Lung (tissue), 12 donors: ENCODE data around the gene INTS7. TPM values are rescaled to one million over a fixed set of nuclear protein-coding genes. Genes with fewer than 3 reads are reported as not detected.
"Not testable (repeated sequence)": the region's sequence is repeated elsewhere in the genome, so short reads cannot be mapped to it uniquely, and the experiment has no call there.

Experiments used
- ATAC-seq: fragments of 200-7000 bp; cut with Tn5 transposase; one replicate; pipeline ENCODE4 v1.9.1; 2020; ENCODE audit warnings: moderate number of reproducible peaks; ENCODE audit not compliant: insufficient read depth, low FRiP score
- DNase-seq, 3 donors: peaks; one replicate each; pipeline ENCODE4 v3.0.0-alpha.2; 2013 to 2017
- H3K27ac ChIP-seq, 2 donors: one replicate each; pipeline ENCODE4 v1.5.1; 2013; ENCODE audit warnings: mild to moderate bottlenecking in 2 of 2, moderate library complexity in 2 of 2, control low read depth in 1 of 2, inconsistent platforms in 1 of 2, low read depth in 1 of 2, low read length in 1 of 2
- H3K27me3 ChIP-seq, 3 donors: one replicate each; pipeline ENCODE4 v1.5.1; 2013; ENCODE audit warnings: low read length in 2 of 3; ENCODE audit not compliant: control insufficient read depth in 3 of 3, insufficient read depth in 3 of 3
- H3K36me3 ChIP-seq, 4 donors: one replicate each; pipeline ENCODE4 v1.5.1; 2013; ENCODE audit warnings: low read length in 4 of 4, mild to moderate bottlenecking in 1 of 4, moderate library complexity in 1 of 4; ENCODE audit not compliant: control insufficient read depth in 4 of 4, insufficient read depth in 4 of 4
- H3K4me1 ChIP-seq, 5 donors: one replicate each; pipeline ENCODE4 v1.5.1; 2013; ENCODE audit warnings: low read length in 5 of 5, mild to moderate bottlenecking in 2 of 5, moderate library complexity in 1 of 5; ENCODE audit not compliant: control insufficient read depth in 5 of 5, insufficient read depth in 5 of 5
- H3K4me3 ChIP-seq: one replicate; pipeline ENCODE4 v1.5.1; 2013; ENCODE audit warnings: mild to moderate bottlenecking, control low read depth, moderate library complexity
- H3K9ac ChIP-seq, 2 donors: one replicate each; pipeline ENCODE4 v1.5.1; 2013; ENCODE audit warnings: low read length in 2 of 2, control low read depth in 1 of 2; ENCODE audit not compliant: insufficient read depth in 1 of 2
- H3K9me3 ChIP-seq, 4 donors: one replicate each; pipeline ENCODE4 v1.5.1; 2013; ENCODE audit warnings: low read length in 3 of 4, mild to moderate bottlenecking in 1 of 4, moderate library complexity in 1 of 4; ENCODE audit not compliant: control insufficient read depth in 4 of 4, insufficient read depth in 3 of 4
- CTCF ChIP-seq: IDR thresholded peaks from 2 replicates; pipeline ENCODE4 v1.5.1; 2012; ENCODE audit warnings: mild to moderate bottlenecking; ENCODE audit errors: control extremely low read depth, extremely low read depth
- WGBS, 2 donors: extraction: QIAGEN DNeasy Blood & Tissue Kit; methylation state at CpG; one replicate each; pipeline ENCODE4 v1.1.7; 2013; 5-methylcytosine and 5-hydroxymethylcytosine counted together
- polyA plus RNA-seq, 2 donors: library from polyadenylated mRNA; stranded (reverse); fragments of 200-250 nt; gene quantifications; one replicate each; pipeline ENCODE4 v1.2.1, GENCODE V29; 2013
- total RNA-seq, 2 donors: library from RNA; depleted of rRNA in 1 of 2; stranded (reverse); fragments of >200 nt in 1 of 2; gene quantifications; one replicate each; pipeline ENCODE4 v1.2.1, GENCODE V29; 2014 to 2021
- donor health status: control.
- donor health status: control.
- donor health status: Bipolar disorder and iron deficiency.
- donor health status: healthy.
- donor health status: DM: yes; HTN: yes; CAD: no.

Gene INTS7
- total and polyA plus RNA-seq, 4 donors = 6.4 to 18.9 (median 11.8) TPM

GRCh38 chr1:212035835-212036605, 663 bp upstream of the INTS7 start:
- ATAC-seq = no peak
- 0 to 1% methylated on average over 32 of the region's 32 CpGs for WGBS, 2 donors
- DNase-seq = no peak
- no peak for TF ChIP-seq CTCF
- peak overlapping the region; percentile 76 to 87 for H3K9ac ChIP-seq
- H3K4me1 ChIP-seq = peaks cover 0 to 33% (median 8%) of the 10 kb centered on the region in 5 donors
- H3K36me3 ChIP-seq = no peaks in the 10 kb centered on the region
- no peaks in the 10 kb centered on the region for H3K27me3 ChIP-seq
- peak overlapping the region; percentile 43 to 69 for H3K27ac ChIP-seq
- H3K4me3 ChIP-seq = peak overlapping the region; percentile 50
- H3K9me3 ChIP-seq = no peaks in the 10 kb centered on the region

DNA sequence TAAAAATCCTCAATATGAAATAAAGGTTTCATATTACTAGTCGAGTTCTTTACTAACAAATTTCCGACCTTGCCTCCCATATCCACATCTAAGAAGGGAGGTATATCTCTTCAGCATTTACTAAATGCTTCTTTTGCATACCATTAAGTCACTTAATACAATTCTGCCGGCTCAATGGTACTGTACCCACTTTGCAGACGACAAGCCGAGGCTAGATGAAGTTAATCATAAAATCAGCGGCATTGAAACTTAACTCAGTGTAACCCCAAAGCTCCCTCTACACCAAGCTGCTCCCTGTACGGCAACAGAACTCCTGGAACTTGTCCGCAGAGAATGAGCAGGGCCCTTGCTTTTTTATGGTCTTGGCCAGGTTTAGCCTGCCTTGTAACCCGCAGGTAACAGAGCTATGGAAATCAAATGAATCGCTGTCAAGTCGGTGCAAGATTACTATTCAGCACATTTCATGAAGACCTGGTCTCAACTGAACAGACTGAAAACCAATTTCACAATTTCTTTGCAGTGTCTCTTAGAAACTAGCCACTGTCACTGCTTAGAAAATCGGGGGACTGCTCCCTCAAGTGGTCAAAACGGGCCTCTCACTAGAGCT, 738 bp downstream of the INTS7 start:
- 2 to 5% methylated on average over 13 of the region's 13 CpGs for WGBS, 2 donors
- no peaks in the 10 kb centered on the region for H3K9me3 ChIP-seq
- peaks cover 0 to 33% (median 9%) of the 10 kb centered on the region in 5 donors for H3K4me1 ChIP-seq
- no peaks in the 10 kb centered on the region for H3K36me3 ChIP-seq
- ATAC-seq = peak; percentile 2
- H3K27ac ChIP-seq = peak overlapping the region; percentile 96 to 99
- no peaks in the 10 kb centered on the region for H3K27me3 ChIP-seq
- no peak for TF ChIP-seq CTCF
- H3K9ac ChIP-seq = peak overlapping the region in 1 of 2 donors; percentile 91
- DNase-seq = no peak
- peak overlapping the region; percentile 60 for H3K4me3 ChIP-seq

GRCh38 chr1:212030936-212031528, 4.3 kb downstream of the INTS7 start:
- TF ChIP-seq CTCF = no peak
- Histone ChIP-seq H3K9me3 (no peaks in the 10 kb centered on the region), H3K9ac (no peak overlapping the region), H3K27me3 (no peaks in the 10 kb centered on the region), H3K4me1 (peaks cover 0 to 14% (median 3%) of the 10 kb centered on the region in 5 donors), H3K27ac (peak overlapping the region in 1 of 2 donors; percentile 5), H3K36me3 (peaks cover 0 to 3% (median 0%) of the 10 kb centered on the region in 4 donors), H3K4me3 (no peak overlapping the region)
- ATAC-seq (no peak), DNase-seq (no peak)
- 80 to 93% methylated on average over 1 of the region's 1 CpG for WGBS, 2 donors

DNA sequence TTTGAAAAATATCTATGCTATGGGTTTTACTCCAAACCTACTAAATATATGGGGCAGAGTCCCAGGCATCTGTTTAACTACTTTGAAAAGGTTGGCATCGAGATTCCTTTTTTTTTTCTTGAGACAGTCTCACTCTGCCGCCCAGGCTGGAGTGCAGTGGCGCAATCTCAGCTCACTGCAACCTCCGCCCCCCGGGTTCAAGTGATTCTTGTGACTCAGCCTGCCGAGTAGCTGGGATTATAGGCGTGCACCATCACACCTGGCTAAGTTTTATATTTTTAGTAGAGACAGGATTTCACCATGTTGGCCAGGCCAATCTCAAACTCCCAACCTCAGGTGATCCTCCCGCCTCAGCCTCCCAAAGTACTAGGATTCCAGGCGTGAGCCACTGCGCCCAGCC, 7.6 kb downstream of the INTS7 start:
- peak; percentile 53 for ATAC-seq
- not testable (repeated sequence) for H3K9me3 ChIP-seq, DNase-seq, H3K27ac ChIP-seq, H3K9ac ChIP-seq, H3K4me1 ChIP-seq, H3K4me3 ChIP-seq, H3K27me3 ChIP-seq
- H3K36me3 ChIP-seq = peaks cover 0 to 10% (median 5%) of the 10 kb centered on the region in 4 donors
- 60 to 69% methylated on average over 10 of the region's 10 CpGs for WGBS, 2 donors
